ENCODE measurements around the gene RPS24. TPM values are rescaled to one million over a fixed set of nuclear protein-coding genes. Genes with fewer than 3 reads are reported as not detected.
A peak's percentile ranks its signal among the peaks of the same experiment; 100 is the strongest.

RPS24 gene
- total and polyA plus RNA-seq, 9 of the 15 experiments (the other 6 are each of a cell fraction or from before 2014, with no cell fraction given): 1,947 to 7,307 (median 5,944) TPM

- no peak for TF ChIP-seq PHF8 (IDR thresholded peaks at IDR 0.05; ENCODE audit: borderline replicate concordance, low read length)
- no peak for TF ChIP-seq ILF3 (IDR thresholded peaks at IDR 0.05; ENCODE audit: borderline replicate concordance)
- TF ChIP-seq SMARCA5 (IDR thresholded peaks at IDR 0.05): peak; percentile 41; the same call in 1 of the 2 replicates
- no peak for TF ChIP-seq ZNF232 (CRISPR knock-in tag; IDR thresholded peaks at IDR 0.05)
- no peak for TF ChIP-seq KLF6 (CRISPR knock-in tag; IDR thresholded peaks at IDR 0.05; ENCODE audit: borderline replicate concordance)
- TF ChIP-seq CREM (IDR thresholded peaks at IDR 0.05; ENCODE audit: low read depth): no peak
- TF ChIP-seq MXD1 (CRISPR knock-in tag; IDR thresholded peaks at IDR 0.05; ENCODE audit: borderline replicate concordance, poor library complexity, severe bottlenecking): no peak
- no peak for TF ChIP-seq ZNF639 (CRISPR knock-in tag; conservative IDR thresholded peaks at IDR 0.05 in 1 of 2, IDR thresholded peaks at IDR 0.05 in 1 of 2)
- TF ChIP-seq SREBF1 (IDR thresholded peaks at IDR 0.05; ENCODE audit: borderline replicate concordance, low read depth, low read length): no peak
- peak; percentile 45; the same call in 1 of the 2 replicates for TF ChIP-seq EP300 (IDR thresholded peaks at IDR 0.05; ENCODE audit: low read length)
- no peak for TF ChIP-seq HDAC1 (IDR thresholded peaks at IDR 0.05)
- TF ChIP-seq ZNF583 (CRISPR knock-in tag; IDR thresholded peaks at IDR 0.05): no peak
- TF ChIP-seq RBM25 (IDR thresholded peaks at IDR 0.05; ENCODE audit: low read depth, low read length, severe bottlenecking): peak; percentile 91
- no peak for TF ChIP-seq KLF16 (IDR thresholded peaks at IDR 0.05)
- TF ChIP-seq TFE3 (CRISPR knock-in tag; IDR thresholded peaks at IDR 0.05): no peak
- no peak for TF ChIP-seq GTF2A2 (tag; IDR thresholded peaks at IDR 0.05)
- no peak for TF ChIP-seq ZNF311 (CRISPR knock-in tag; IDR thresholded peaks at IDR 0.05)
- no peak for TF ChIP-seq CREB3 (tag; conservative IDR thresholded peaks at IDR 0.05; ENCODE audit: low read depth)
- TF ChIP-seq ATF1 (CRISPR knock-in tag; IDR thresholded peaks at IDR 0.05): no peak
- TF ChIP-seq ATF1 (tag; IDR thresholded peaks at IDR 0.05): no peak
- TF ChIP-seq HNRNPUL1 (IDR thresholded peaks at IDR 0.05; ENCODE audit: low read length): no peak
- no peak for TF ChIP-seq SNAPC5 (CRISPR knock-in tag; IDR thresholded peaks at IDR 0.05)
- no peak for TF ChIP-seq PCBP1 (IDR thresholded peaks at IDR 0.05; ENCODE audit: low read depth, low read length, poor library complexity, severe bottlenecking)
- TF ChIP-seq POLR2G (IDR thresholded peaks at IDR 0.05; ENCODE audit: low read depth, low read length): no peak
- TF ChIP-seq ZNF140 (CRISPR knock-in tag; IDR thresholded peaks at IDR 0.05): no peak
- no peak for TF ChIP-seq FOXJ3 (CRISPR knock-in tag; IDR thresholded peaks at IDR 0.05)
- TF ChIP-seq XRCC5 (IDR thresholded peaks at IDR 0.05; ENCODE audit: low read depth, low read length): no peak
These were observed 38.8 kb downstream of the RPS24 start (continued) for GRCh38 chr10:78072504-78072903.

Data from K562 (cell line).